ENCODE results near the gene TTC16.

TTC16 gene

DNA sequence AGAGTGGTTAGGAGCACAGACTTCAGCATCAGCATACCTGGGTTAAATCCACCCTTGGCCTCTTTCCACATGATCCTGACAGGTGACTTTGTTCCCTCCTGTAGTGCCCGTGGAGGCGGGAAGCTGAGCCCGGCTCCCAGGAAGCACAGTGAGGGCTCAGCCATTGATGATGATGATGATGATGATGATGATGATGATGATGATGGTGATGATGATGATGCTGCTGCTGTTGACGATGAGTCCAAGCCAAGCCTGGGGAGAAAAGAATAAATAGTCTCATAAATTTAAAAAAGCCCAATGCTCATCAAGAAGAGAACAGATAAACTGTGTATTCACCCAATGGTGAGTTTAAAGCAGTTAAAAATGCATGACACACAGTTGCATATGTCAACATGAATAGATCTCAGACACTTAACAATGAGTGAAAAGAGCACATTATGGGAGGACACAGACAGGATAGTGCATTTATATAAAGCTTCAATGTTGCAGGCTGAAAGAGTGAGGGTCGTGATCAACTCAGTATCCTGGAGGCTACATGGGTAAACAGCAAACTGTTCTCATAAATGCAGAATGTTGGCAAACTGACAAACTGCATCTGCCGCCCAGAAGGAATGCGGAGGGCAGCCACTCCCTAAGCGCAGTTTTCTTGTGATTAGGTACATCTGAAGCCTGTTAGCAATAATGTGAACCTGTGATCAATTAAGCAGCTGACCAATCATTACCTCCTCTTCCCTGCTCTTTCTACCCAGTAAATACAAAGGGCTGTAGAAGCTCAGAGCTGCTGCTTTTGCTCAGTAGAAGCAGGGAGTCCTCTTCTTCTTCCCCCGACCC lies 20.8 kb upstream of the TTC16 start:
- in situ Hi-C loops (cut with HindIII; ENCODE audit: low sequenced_read_pairs): no loop called here

DNA sequence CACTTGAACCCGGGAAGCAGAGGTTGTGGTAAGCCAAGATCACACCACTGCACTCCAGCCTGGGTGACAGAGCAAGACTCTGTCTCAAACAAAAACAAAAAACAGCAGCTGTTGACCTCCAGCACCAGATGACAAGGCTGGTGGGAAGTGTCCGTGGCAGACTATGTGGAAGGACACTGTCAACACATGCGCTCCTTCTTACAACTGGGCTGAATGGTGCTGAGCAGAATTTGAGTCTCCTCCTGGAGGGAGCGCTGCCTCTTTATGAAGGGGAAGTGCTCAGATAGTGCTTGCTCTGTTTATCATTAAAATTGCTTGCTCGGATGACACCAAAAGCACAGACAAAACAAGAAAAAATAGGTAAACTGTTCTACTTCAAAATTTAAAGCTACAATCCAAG lies 18.3 kb upstream of the TTC16 start:
- in situ Hi-C loops (cut with HindIII; ENCODE audit: low sequenced_read_pairs): no loop called here

- in situ Hi-C loops (cut with HindIII; ENCODE audit: low sequenced_read_pairs): no loop called here
Measured at GRCh38 chr9:127698386-127698785, 17.5 kb upstream of the TTC16 start.

DNA sequence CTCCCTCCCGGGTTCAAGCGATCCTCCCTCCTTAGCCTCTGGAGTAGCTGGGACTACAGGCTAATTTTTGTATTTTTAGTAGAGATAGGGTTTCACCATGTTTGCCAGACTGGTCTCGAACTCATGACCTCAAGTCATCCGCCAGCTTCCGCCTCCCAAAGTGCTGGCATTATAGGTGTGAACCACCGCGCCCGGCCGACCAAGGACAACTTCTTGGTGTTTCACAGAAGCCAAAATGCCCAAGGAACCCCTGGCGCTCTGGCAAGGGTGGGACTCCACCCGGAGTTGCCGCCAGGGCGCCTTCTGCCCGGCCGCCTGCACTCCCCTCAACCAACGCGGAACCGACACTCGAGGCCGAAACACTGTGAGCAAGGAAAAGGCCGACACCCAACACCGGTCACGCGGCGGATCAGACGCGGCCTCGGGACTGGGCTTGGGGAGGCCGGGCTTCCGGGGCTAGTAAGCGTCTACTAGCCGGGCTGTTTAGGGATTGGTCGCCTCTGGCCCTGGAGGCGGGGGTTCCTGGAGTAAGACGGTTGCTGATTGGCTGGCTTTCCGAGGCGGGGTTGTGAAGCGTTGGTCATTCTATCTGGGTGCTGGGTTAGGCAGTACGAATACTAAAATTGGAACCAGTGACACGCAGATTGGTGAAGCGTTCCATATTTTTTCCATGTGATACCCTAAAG lies 16.8 kb upstream of the TTC16 start:
- in situ Hi-C loops (cut with HindIII; ENCODE audit: low sequenced_read_pairs): no loop called here

DNA sequence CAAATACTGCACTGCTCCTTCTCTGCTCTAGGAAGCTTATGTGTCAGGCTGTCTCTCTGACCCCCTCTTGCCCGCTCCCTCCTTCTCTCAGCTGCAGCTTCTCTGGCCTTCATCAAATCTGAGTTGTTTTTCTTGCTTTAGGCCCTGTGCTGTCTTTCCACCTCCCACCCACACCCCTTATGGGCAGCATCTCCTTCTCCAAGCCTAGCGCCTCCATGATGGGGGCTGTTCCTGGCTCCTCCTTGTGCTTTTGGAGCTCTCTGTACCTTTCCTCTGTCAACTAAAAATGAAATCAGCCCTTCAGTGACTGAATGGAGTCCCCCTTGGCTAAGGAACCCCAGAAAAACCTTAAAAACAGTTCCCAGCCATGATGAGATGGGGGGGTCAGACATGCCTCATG lies 15.7 kb upstream of the TTC16 start:
- in situ Hi-C loops (cut with HindIII; ENCODE audit: low sequenced_read_pairs): no loop called here

DNA sequence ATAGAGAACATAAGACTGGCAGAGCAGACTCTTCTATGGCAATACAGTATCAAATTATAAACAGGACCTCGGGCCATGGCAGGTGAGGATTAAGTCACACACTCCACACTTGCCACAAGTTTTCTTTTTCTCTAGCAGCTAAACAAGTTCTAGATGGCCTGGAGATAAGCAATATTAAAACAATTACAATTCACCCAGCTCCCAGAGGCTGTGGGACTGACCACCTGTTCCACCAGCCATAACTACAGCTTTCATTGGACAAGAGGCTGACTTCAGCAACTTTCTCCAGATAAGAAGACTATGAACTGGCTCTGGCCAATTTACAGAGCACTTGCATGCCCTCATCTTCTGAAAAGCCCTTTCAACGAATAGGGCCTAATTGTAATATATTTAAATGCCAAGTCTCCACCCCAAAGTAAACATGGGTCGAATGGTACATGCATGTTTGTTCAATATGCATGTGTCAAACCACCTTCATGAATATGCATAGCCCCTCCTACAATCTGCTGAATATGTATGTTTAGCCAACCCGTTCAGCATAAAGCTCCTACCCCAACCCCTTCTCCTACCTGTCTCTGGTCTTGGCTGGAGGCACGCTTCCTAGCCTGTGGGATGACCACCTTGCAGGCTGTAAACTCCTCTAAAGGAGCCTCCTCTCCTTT lies 15.2 kb upstream of the TTC16 start:
- in situ Hi-C loops (cut with HindIII; ENCODE audit: low sequenced_read_pairs): no loop called here

DNA sequence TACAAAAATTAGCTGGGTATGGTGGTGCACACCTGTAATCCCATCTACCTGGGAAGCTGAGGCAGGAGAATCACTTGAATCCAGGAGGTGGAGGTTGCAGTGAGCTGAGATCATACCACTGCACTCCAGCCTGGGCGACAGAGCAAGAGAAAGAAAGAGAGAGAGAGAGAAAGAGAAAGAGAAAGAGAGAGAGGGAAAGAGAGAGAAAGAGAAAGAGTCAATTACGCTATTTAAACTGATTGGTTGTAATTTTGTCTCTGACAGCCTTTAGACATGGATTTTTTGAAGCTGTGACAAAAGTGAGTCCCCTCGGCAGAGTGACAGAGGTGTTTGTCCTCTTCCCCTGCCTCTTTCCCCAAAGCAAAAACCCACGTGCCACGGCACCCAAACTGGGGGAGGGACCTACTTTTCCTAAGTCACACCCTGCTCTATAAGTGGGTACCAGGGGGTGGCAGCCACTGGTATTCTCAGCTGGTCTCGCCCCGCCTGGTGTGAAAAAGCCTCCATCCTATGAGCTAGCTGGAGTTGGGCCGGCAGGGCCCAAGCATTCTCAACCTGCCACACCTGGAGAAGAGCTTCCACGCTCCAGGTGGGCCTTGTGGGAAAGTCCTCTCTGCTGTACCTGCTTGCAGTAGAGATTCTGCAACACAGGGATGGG lies 12.5 kb upstream of the TTC16 start:
- in situ Hi-C loops (cut with HindIII; ENCODE audit: low sequenced_read_pairs): no loop called here

GRCh38 chr9:127705577-127706379 lies 10.1 kb upstream of the TTC16 start:
- in situ Hi-C loops (cut with HindIII; ENCODE audit: low sequenced_read_pairs): no loop called here

GRCh38 chr9:127706836-127707241 lies 9.0 kb upstream of the TTC16 start, which contains the start of gene CFAP157:
Gene CFAP157 (plus strand): TSS chr9:127706988. CDS start chr9:127707032, 44 bp downstream.
- in situ Hi-C loops (cut with HindIII; ENCODE audit: low sequenced_read_pairs): no loop called here

DNA sequence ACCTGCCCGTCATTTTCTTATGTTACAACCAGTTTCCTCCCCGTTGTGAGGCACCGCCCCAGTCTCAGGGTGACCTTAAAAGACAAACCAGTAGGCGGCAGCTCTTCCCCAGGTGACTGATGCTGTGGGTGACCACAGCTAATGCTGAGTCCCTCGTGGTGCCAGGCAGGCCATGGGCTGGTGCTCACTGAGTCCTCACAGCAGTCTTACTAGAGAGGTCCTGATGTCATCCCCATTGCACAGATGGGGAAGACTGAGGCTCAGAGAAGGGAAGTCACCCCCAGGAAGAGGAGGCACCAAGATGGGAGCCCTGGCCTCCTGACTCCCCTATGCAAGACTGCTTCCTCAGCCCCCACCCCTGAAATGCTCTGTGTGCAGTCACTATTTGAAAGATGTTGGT lies 8.1 kb upstream of the TTC16 start:
- in situ Hi-C loops (cut with HindIII; ENCODE audit: low sequenced_read_pairs): no loop called here

DNA sequence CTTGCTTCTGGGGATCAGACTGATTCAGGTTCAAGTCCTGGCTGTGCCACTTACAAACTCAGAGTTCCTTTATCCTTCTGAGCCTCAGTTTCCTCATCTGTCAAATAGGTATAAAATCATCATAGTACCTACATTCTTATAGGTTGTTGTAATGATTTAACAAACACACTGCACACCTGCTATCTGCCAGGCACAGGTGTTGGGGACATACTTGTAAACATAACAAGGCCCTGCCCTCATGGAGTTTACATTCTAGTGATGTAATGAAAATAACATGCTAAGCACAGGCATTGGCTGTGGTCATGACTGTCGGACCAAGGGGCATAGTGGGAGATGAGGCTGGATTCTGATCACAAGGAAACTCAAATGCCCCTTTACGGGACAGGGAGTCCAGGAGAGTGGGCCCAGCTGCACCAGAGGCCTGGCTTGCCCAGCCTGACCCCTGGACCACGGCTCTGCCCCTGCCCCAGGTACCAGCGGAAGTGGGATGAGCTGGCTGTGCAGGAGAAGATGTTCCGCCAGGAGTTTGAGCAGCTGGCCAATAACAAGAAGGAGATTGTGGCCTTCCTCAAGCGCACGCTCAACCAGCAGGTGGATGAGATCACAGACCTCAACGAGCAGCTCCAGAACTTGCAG lies 6.8 kb upstream of the TTC16 start:
- in situ Hi-C loops (cut with HindIII; ENCODE audit: low sequenced_read_pairs): no loop called here

DNA sequence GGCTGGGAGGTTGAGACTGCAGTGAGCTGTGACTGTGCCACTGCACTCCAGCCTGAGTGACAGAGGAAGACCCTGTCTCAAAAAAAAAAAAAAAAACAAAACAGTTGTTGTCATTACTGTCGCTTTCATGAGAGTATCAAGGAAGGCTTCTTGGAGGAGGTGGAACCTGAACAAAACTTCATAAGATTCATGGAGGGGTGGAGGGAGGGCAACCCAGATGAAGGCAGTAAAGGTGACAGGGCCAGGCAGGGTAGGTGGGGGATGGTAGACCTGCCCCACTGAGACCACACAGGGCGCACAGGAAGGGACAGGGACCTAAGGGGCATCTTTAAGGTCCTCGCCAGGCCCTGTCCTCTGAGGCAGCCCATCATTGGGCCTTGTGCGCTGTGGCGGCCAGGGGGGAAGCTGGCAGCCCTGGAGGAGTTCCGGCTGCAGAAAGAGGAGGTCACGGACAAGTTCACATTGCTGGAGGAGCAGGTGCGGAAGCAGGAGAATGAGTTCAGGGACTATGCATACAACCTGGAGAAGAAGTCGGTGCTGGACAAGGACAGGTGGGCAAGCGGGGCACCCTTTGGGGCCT lies 5.6 kb upstream of the TTC16 start:
- in situ Hi-C loops (cut with HindIII; ENCODE audit: low sequenced_read_pairs): no loop called here

- in situ Hi-C loops (cut with HindIII; ENCODE audit: low sequenced_read_pairs): no loop called here
Measured at GRCh38 chr9:127711226-127711701, 4.6 kb upstream of the TTC16 start.

- in situ Hi-C loops (cut with HindIII; ENCODE audit: low sequenced_read_pairs): no loop called here
Measured at GRCh38 chr9:127711831-127712274, 4.0 kb upstream of the TTC16 start.

- in situ Hi-C loops (cut with HindIII; ENCODE audit: low sequenced_read_pairs): no loop called here
Measured at GRCh38 chr9:127712371-127712770, 3.5 kb upstream of the TTC16 start.

DNA sequence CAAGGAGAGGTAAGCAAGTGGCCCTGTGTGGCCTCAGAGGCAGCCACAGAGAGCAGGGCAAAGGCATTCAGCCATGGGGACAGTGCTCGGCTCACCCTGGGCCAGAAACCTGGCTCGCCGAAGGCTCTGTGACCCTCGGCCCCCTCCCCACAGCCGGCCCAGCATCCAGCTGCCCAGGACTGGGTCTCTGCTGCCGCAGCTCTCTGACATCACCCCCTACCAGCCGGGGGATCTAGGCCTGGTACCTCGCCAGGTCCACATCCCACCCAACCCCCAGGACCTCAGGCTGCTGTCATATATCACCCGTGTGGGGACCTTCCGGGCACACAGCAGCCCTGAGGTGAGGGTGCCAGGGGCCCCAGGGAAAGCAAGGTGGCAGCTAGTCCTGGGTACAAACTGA lies 3.0 kb upstream of the TTC16 start:
- in situ Hi-C loops (cut with HindIII; ENCODE audit: low sequenced_read_pairs): no loop called here

DNA sequence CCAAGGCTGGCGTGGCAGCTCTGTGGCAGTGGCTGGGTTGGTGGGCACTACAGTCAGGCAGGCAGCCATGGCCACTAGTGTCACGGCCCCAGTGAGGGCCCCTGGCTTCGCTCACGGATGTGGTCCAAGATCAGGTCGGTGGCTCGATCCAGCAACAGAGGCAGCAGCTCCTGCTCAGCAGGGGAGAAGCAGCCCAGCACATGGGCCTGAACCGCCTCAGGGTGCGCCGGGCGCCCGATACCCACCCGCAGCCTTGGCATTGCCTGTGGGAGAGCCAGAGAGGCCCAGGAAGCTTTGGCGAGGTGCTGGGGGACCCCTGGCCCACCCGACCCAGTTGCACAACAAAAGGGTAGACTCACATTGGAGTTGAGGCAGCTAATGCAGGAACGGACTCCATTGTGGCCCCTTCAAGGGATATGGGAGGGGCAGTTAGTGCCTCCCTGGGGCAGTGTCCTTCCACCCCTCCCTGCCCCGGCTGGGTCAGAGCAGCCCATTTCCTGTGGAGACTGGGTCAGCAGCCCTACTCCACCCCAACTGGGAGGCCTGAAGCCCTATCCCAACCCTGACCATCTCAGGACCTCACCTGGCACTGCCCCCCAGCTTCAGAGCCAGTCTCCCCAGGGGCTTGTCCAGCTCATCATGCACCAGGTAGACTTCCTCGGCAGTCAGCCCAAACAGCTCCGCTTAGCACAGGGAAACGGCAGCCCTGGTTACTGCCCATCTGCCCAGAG lies 1.7 kb upstream of the TTC16 start:
- in situ Hi-C loops (cut with HindIII; ENCODE audit: low sequenced_read_pairs): no loop called here

DNA sequence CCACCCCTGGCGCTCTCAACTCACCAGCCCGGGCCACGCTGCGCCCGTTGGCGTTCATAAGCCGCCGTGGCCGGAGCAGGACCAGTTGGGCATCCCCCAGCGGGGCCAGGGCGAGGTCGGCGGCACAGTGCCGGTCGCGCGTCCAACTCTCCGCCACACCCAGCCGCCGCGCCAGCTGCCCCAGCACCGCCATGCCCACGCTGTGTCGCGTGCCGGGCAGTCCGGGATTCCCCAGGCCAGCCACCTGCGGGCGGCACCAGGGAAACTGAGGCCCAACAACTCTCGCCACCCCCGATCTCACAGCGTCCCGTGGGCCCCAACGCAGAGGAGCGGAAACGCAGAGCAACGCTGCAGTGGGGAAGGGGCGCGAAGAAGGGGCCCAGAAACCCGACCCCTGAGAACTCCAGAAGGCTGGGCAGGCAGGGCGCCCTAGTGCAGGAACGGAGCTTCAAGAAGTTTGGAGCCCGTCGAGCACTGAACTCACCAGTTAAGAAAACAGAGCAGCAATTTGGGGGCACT lies 869 bp upstream of the TTC16 start:
- in situ Hi-C loops (cut with HindIII; ENCODE audit: low sequenced_read_pairs): loop anchor here (5.0 kb wide), 1 partner anchor 47 kb away; no protein-coding TSS in a partner anchor

Measured in endothelial cell of hepatic sinusoid (primary cell).